Neural crest cell (in vitro differentiated cells): ENCODE results near the gene MYL11. TPM values are rescaled to one million over a fixed set of nuclear protein-coding genes. Genes with fewer than 3 reads are reported as not detected.

Source experiments
- DNase-seq: peaks from one replicate; pipeline ENCODE4 v3.0.0; 2021; ENCODE audit warnings: low read depth, mixed read lengths, low spot score
- H3K27ac Mint-ChIP-seq: one replicate; pipeline ENCODE4 v1.8.0; 2021; ENCODE audit warnings: mild to moderate bottlenecking, mixed read lengths; ENCODE audit not compliant: unreplicated experiment
- H3K27me3 Mint-ChIP-seq: 2 replicates; pipeline ENCODE4 v1.8.0; 2021; ENCODE audit warnings: low read depth, mild to moderate bottlenecking, mixed read lengths
- H3K36me3 Mint-ChIP-seq: 2 replicates; pipeline ENCODE4 v1.8.0; 2021; ENCODE audit warnings: low read depth, mild to moderate bottlenecking, mixed read lengths
- H3K4me1 Mint-ChIP-seq: 2 replicates; pipeline ENCODE4 v1.8.0; 2021; ENCODE audit warnings: mixed read lengths
- H3K4me3 Mint-ChIP-seq: one replicate; pipeline ENCODE4 v1.8.0; 2021; ENCODE audit warnings: mild to moderate bottlenecking, mixed read lengths
- H3K9me3 Mint-ChIP-seq: 2 replicates; pipeline ENCODE4 v1.8.0; 2021; ENCODE audit warnings: mixed read lengths
- CTCF ChIP-seq: fragments of 200-600 bp; sonication (generic); conservative IDR thresholded peaks from 2 replicates; pipeline ENCODE4 v1.5.0; 2021; ENCODE audit warnings: antibody characterized with exemption, mild to moderate bottlenecking
- total RNA-seq: library from RNA; stranded (reverse); gene quantifications from 2 replicates; pipeline ENCODE4 v1.2.1, GENCODE V29; 2021

Gene MYL11
- total RNA-seq, 1 donor from 2014 or later: not detected

- no peak for TF ChIP-seq CTCF
- Mint-ChIP-seq H3K36me3 (no peaks in the 10 kb centered on the region), H3K27ac (no peak overlapping the region), H3K4me3 (peak overlapping the region; percentile 93), H3K9me3 (no peaks in the 10 kb centered on the region), H3K4me1 (peaks cover 55% of the 10 kb centered on the region), H3K27me3 (no peaks in the 10 kb centered on the region)
- peak; percentile 26 for DNase-seq
Measured at GRCh38 chr16:30369091-30369937, 5.3 kb upstream of the MYL11 start.

DNA sequence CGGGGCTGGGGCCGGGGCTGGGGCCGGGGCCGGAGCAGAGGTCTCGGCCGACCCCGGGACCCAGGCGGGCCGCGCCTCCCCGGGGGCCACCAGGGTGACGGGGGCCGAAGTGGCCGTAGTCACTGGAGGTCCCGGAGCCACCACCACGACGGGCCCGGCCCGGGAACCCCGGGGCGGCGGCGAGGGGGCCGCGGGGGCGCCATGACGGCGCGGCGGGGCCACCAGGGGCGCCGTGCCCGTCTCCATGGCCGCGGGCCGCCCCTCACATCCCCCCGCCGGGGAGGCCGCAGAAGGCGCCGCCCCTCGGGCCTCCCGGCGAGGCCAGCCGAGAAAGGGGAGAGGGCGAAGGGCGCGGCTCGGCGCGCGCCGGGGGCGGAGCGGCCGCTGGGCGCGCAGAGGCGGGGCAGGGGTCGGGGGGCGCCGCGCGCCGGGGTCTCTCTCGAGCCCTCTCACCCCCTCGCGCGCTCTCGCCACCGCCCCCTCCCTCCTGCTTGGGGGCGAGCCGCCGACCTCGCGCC lies 4.6 kb upstream of the MYL11 start:
- peaks cover 55% of the 10 kb centered on the region for H3K4me1 Mint-ChIP-seq
- no peak for DNase-seq
- peak; percentile 38 for TF ChIP-seq CTCF
- no peak overlapping the region for H3K27ac Mint-ChIP-seq
- H3K4me3 Mint-ChIP-seq: peak overlapping the region; percentile 89
- H3K27me3 Mint-ChIP-seq: no peaks in the 10 kb centered on the region
- H3K9me3 Mint-ChIP-seq: no peaks in the 10 kb centered on the region
- H3K36me3 Mint-ChIP-seq: no peaks in the 10 kb centered on the region

DNA sequence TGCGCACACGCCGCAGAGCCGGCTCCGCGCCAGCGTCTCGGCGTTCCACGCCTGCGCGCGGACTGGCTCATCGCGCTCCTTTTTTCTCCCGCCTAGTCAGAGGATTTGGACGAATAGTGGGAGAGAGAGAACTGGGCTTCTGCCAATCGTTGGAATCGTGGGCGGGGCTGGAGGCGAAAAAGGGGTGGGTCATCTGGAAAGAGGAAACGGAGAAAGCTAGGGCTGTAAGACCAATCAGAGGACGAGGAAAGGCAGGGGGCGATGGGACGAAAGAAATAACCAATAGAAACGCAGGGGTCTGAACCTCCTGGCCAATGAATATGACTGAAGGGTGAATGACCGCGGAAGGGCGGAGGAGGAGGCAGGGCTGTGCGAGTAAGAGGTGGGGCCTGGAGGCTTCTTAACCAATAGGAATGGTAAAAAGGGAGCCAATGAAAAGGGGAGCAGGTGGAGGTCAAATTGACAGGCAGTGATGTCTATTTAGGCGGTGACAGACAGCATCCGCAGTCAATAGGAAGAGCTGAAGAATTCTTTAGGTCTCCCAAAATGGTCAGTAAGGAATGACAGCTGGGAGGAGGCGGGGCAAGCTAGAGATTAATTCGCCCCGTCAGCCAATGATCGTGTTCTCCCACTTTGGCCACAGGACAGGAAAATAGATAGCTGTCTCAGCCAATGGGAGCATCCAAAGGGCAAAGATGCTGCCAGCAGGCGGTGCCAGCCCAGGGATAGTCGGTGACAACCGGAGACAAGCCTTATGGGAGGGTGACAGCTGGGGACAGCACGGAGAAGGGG lies 4.0 kb upstream of the MYL11 start, which contains the start of gene TBC1D10B:
TSS of gene TBC1D10B (minus strand) at position 39 of the 792 bp plus-strand sequence. CDS start 311 bp downstream, outside the sequence.
- Mint-ChIP-seq H3K4me1 (peaks cover 50% of the 10 kb centered on the region), H3K27me3 (no peaks in the 10 kb centered on the region), H3K36me3 (no peaks in the 10 kb centered on the region), H3K9me3 (no peaks in the 10 kb centered on the region), H3K4me3 (peak within 1 kb of the TSS; percentile 93), H3K27ac (peak within 1 kb of the TSS; percentile 89)
- DNase-seq: peak; percentile 97
- peak; percentile 46 for TF ChIP-seq CTCF

GRCh38 chr16:30371248-30371816 lies 3.3 kb upstream of the MYL11 start:
- H3K9me3 Mint-ChIP-seq: no peaks in the 10 kb centered on the region
- H3K27me3 Mint-ChIP-seq: no peaks in the 10 kb centered on the region
- no peaks in the 10 kb centered on the region for H3K36me3 Mint-ChIP-seq
- peaks cover 48% of the 10 kb centered on the region for H3K4me1 Mint-ChIP-seq
- H3K27ac Mint-ChIP-seq: peak overlapping the region; percentile 89
- peak overlapping the region; percentile 89 for H3K4me3 Mint-ChIP-seq
- DNase-seq: no peak
- peak; percentile 8 for TF ChIP-seq CTCF

DNA sequence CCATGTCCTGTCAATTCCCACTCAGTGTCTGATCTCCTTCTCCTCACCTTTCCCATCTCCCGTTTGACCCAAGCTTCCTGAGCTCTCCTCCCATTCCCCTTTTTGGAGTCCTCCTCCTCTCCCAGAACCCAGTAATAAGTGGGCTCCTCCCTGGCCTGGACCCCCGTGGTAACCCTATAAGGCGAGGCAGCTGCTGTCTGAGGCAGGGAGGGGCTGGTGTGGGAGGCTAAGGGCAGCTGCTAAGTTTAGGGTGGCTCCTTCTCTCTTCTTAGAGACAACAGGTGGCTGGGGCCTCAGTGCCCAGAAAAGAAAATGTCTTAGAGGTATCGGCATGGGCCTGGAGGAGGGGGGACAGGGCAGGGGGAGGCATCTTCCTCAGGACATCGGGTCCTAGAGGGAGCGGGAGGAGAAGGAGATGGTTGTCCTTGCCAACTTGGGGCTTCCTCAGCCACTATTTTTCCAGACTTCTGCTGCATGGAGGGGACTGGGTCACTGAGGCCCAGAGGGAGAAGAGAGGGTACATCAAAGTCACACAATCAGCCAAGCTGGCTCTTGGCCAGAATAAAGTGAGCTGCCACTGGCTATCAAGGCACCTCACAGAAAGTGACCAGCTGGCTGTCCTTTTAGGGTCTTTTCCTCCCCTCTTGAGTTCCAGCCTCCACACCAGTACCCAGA lies 2.4 kb upstream of the MYL11 start:
- H3K4me3 Mint-ChIP-seq: peak overlapping the region; percentile 89
- no peaks in the 10 kb centered on the region for H3K9me3 Mint-ChIP-seq
- DNase-seq: no peak
- H3K4me1 Mint-ChIP-seq: peaks cover 42% of the 10 kb centered on the region
- H3K27ac Mint-ChIP-seq: peak overlapping the region; percentile 89
- TF ChIP-seq CTCF: no peak
- no peaks in the 10 kb centered on the region for H3K27me3 Mint-ChIP-seq
- H3K36me3 Mint-ChIP-seq: no peaks in the 10 kb centered on the region
